Kidney capillary endothelial cell (primary cell): ENCODE data around the gene KLHL25.

Experiments used
- DNase-seq: peaks from one replicate; pipeline ENCODE4 v3.0.0-alpha.2; 2018; ENCODE audit warnings: low spot score

KLHL25 gene

GRCh38 chr15:85759376-85759775, 35.3 kb downstream of the KLHL25 start:
- no peak for DNase-seq

GRCh38 chr15:85758655-85758978, 36.1 kb downstream of the KLHL25 start:
- no peak for DNase-seq

- DNase-seq: no peak
These were observed 36.6 kb downstream of the KLHL25 start for GRCh38 chr15:85757939-85758654.

GRCh38 chr15:85757073-85757938, 37.4 kb downstream of the KLHL25 start:
- no peak for DNase-seq

GRCh38 chr15:85756411-85757072, 38.2 kb downstream of the KLHL25 start:
- DNase-seq: no peak

- DNase-seq: no peak
These were observed 38.8 kb downstream of the KLHL25 start for GRCh38 chr15:85755942-85756341.

GRCh38 chr15:85755471-85755870, 39.3 kb downstream of the KLHL25 start:
- DNase-seq: no peak

- DNase-seq: no peak
These were observed 39.7 kb downstream of the KLHL25 start for GRCh38 chr15:85754989-85755388.

GRCh38 chr15:85753791-85754452, 40.8 kb downstream of the KLHL25 start:
- DNase-seq: no peak

- no peak for DNase-seq
These were observed 41.5 kb downstream of the KLHL25 start for GRCh38 chr15:85753261-85753660.

- DNase-seq: no peak
These were observed 42.2 kb downstream of the KLHL25 start for GRCh38 chr15:85752491-85752961.

- DNase-seq: no peak
These were observed 42.6 kb downstream of the KLHL25 start for GRCh38 chr15:85752124-85752475.

- no peak for DNase-seq
These were observed 43.2 kb downstream of the KLHL25 start for GRCh38 chr15:85751291-85752123.

- DNase-seq: no peak
These were observed 44.1 kb downstream of the KLHL25 start for GRCh38 chr15:85750319-85751290.

GRCh38 chr15:85749261-85750151, 45.2 kb downstream of the KLHL25 start:
- no peak for DNase-seq

GRCh38 chr15:85748729-85749128, 46.0 kb downstream of the KLHL25 start:
- no peak for DNase-seq

- no peak for DNase-seq
These were observed 46.5 kb downstream of the KLHL25 start for GRCh38 chr15:85748176-85748575.

GRCh38 chr15:85746641-85747040, 48.1 kb downstream of the KLHL25 start:
- DNase-seq: no peak

- no peak for DNase-seq
These were observed 49.1 kb downstream of the KLHL25 start for GRCh38 chr15:85745525-85746150.
